Upper lobe of left lung (tissue), 6 donors: ENCODE measurements around the gene PALS1. TPM values are rescaled to one million over a fixed set of nuclear protein-coding genes. Genes with fewer than 3 reads are reported as not detected.

Experiments used
- ATAC-seq, 2 donors: fragments of 200-7000 bp; cut with Tn5 transposase; one replicate each; pipeline ENCODE4 v1.9.1; 2022; ENCODE audit warnings: mild to moderate bottlenecking in 2 of 2, moderate library complexity in 2 of 2; ENCODE audit not compliant: low FRiP score in 2 of 2
- DNase-seq, 2 donors: peaks; one replicate each; pipeline ENCODE4 v3.0.0-alpha.2; 2019 to 2020
- H3K27ac ChIP-seq, 4 donors: fragments of 200-600 bp; sonication (generic); one replicate each; pipeline ENCODE4 v1.5.1; 2016 to 2019
- H3K27me3 ChIP-seq, 4 donors: fragments of 200-600 bp; sonication (generic); one replicate each; pipeline ENCODE4 v1.5.1; 2017 to 2019
- H3K36me3 ChIP-seq, 4 donors: fragments of 200-600 bp; sonication (generic); one replicate each; pipeline ENCODE4 v1.5.1; 2016 to 2019
- H3K4me1 ChIP-seq, 4 donors: fragments of 200-600 bp; sonication (generic); one replicate each; pipeline ENCODE4 v1.5.1; 2018 to 2019
- H3K4me3 ChIP-seq, 4 donors: fragments of 200-600 bp; sonication (generic); one replicate each; pipeline ENCODE4 v1.5.1; 2017 to 2019; ENCODE audit warnings: mild to moderate bottlenecking in 2 of 4, moderate library complexity in 1 of 4
- H3K9me3 ChIP-seq, 4 donors: fragments of 200-600 bp; sonication (generic); one replicate each; pipeline ENCODE4 v1.5.1; 2018 to 2019
- CTCF ChIP-seq, 6 experiments: fragments of 450-650 bp in 4 of 6; fragments of 200-600 bp in 2 of 6; sonication (generic) in 2 of 6; IDR thresholded peaks; one replicate each; pipeline ENCODE4 v1.5.1; 2016 to 2019; ENCODE audit warnings: antibody characterized with exemption in 6 of 6
- EP300 ChIP-seq, 4 donors: sonication (generic); formaldehyde crosslinking; IDR thresholded peaks; one replicate each; pipeline ENCODE4 v1.5.1; 2017; ENCODE audit warnings: antibody characterized with exemption in 4 of 4, control low read depth in 2 of 4
- POLR2A ChIP-seq, 4 donors: fragments of 450-650 bp; IDR thresholded peaks; one replicate each; pipeline ENCODE4 v1.5.1; 2016 to 2017; ENCODE audit warnings: antibody characterized with exemption in 4 of 4, mild to moderate bottlenecking in 2 of 4
- POLR2AphosphoS5 ChIP-seq, 2 donors: sonication (generic); formaldehyde crosslinking; IDR thresholded peaks; one replicate each; pipeline ENCODE4 v1.5.1; 2017; ENCODE audit warnings: antibody characterized with exemption in 2 of 2
- WGBS, 2 donors: methylation state at CpG; one replicate each; pipeline ENCODE4 v1.1.5; 2017 to 2018; 5-methylcytosine and 5-hydroxymethylcytosine counted together
- total RNA-seq, 6 donors: library from RNA; depleted of rRNA in 4 of 6; stranded (reverse); fragments of >200 nt in 4 of 6; gene quantifications; one replicate each; pipeline versions ENCODE4 v1.1.0 to v1.2.1, GENCODE V29; 2016 to 2021
- donor health status: DM: no; HTN: no; CAD: no; lungs with moderate emphysema.
- donor health status: DM: no; HTN: yes; CAD: no; lungs with severe emphysema.

The PALS1 gene
- total RNA-seq, 6 donors from 2014 or later = 12.3 to 66.3 (median 35.1) TPM

GRCh38 chr14:67240168-67240932 is 885 bp upstream of the PALS1 start:
- Histone ChIP-seq H3K36me3 (no peaks in the 10 kb centered on the region), H3K27me3 (no peaks in the 10 kb centered on the region), H3K4me1 (peaks cover 5 to 25% (median 7%) of the 10 kb centered on the region in 4 donors), H3K4me3 (peak overlapping the region; percentile 53 to 89 (median 86)), H3K9me3 (no peaks in the 10 kb centered on the region), H3K27ac (peak overlapping the region; percentile 96 to 98 (median 98))
- DNase-seq (peak; percentile 76 to 86), ATAC-seq (peak; percentile 59 to 88)
- 16 to 19% methylated on average over 17 to 23 of the region's 23 CpGs for WGBS, 2 donors
- TF ChIP-seq POLR2AphosphoS5 (IDR thresholded peaks at IDR 0.05) (no peak), EP300 (IDR thresholded peaks at IDR 0.05) (no peak), CTCF (IDR thresholded peaks at IDR 0.05) (no peak)

- DNase-seq (peak; percentile 97 to 99), ATAC-seq (peak; percentile 98)
- no peak for TF ChIP-seq CTCF (IDR thresholded peaks at IDR 0.05)
- peak in 3 of 4 donors; percentile 43 to 80 (median 59) for TF ChIP-seq POLR2A (IDR thresholded peaks at IDR 0.05)
- peak; percentile 8 to 36 for TF ChIP-seq POLR2AphosphoS5 (IDR thresholded peaks at IDR 0.05)
- 0 to 1% methylated on average over 9 to 11 of the region's 54 CpGs for WGBS, 2 donors
- Histone ChIP-seq H3K36me3 (no peaks in the 10 kb centered on the region), H3K9me3 (no peaks in the 10 kb centered on the region), H3K4me1 (peaks cover 5 to 25% (median 7%) of the 10 kb centered on the region in 4 donors), H3K27ac (peak overlapping the region; percentile 96 to 98 (median 98)), H3K4me3 (peak overlapping the region; percentile 84 to 90 (median 89)), H3K27me3 (no peaks in the 10 kb centered on the region)
Observed at GRCh38 chr14:67240978-67241410, 241 bp upstream of the PALS1 start.

DNA sequence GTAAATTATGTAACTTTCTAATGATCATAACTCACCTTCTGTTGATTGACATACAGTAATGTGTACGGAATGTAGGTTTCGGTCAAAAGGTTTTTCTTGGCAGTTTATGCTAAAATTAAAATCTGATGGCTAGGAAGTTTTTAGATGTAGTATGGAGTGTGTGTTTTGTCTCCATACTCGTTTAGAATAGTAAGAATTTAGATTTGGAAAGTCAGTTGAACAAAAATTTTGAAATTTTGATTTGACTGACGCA is 859 bp downstream of the PALS1 start:
- peak overlapping the region; percentile 84 to 90 (median 89) for H3K4me3 ChIP-seq
- TF ChIP-seq POLR2AphosphoS5 (IDR thresholded peaks at IDR 0.05) = no peak
- TF ChIP-seq CTCF (IDR thresholded peaks at IDR 0.05) = no peak
- no peak for TF ChIP-seq POLR2A (IDR thresholded peaks at IDR 0.05)
- TF ChIP-seq EP300 (IDR thresholded peaks at IDR 0.05) = no peak
- H3K4me1 ChIP-seq = peaks cover 5 to 25% (median 7%) of the 10 kb centered on the region in 4 donors
- DNase-seq (no peak), ATAC-seq (no peak)
- 12 to 18% methylated on average over 4 of the region's 4 CpGs for WGBS, 2 donors
- no peaks in the 10 kb centered on the region for H3K27me3 ChIP-seq
- no peaks in the 10 kb centered on the region for H3K36me3 ChIP-seq
- H3K27ac ChIP-seq = peak overlapping the region; percentile 96 to 98 (median 98)
- H3K9me3 ChIP-seq = no peaks in the 10 kb centered on the region

DNA sequence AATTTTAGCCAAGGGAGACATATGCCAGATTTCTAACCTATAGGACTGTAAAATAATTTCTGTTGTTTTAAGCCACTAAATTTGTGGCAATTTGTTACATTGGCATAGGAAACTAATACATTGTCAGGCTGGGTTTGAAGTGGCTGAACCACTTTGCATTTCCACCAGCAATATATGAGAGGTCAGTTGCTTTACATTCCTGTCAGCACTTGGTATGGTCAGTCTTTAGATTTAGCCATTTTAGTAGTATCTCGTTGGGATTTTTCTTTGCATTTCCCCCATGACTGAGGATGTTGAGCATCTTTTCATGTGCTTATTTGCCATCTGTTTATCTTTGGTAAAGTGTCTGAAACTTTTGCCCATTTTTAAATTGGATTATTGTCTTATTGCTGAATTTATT is 3.9 kb downstream of the PALS1 start:
- Histone ChIP-seq H3K36me3 (no peaks in the 10 kb centered on the region), H3K27ac (no peak overlapping the region), H3K4me3 (no peak overlapping the region), H3K9me3 (no peaks in the 10 kb centered on the region), H3K4me1 (peaks cover 2 to 20% (median 6%) of the 10 kb centered on the region in 4 donors), H3K27me3 (no peaks in the 10 kb centered on the region)
- TF ChIP-seq EP300 (IDR thresholded peaks at IDR 0.05) = no peak
- TF ChIP-seq CTCF (IDR thresholded peaks at IDR 0.05) = no peak
- TF ChIP-seq POLR2A (IDR thresholded peaks at IDR 0.05) = no peak
- TF ChIP-seq POLR2AphosphoS5 (IDR thresholded peaks at IDR 0.05) = no peak
- ATAC-seq (no peak), DNase-seq (no peak)
- 81 to 89% methylated on average over 1 of the region's 1 CpG for WGBS, 2 donors
